Motor neuron (in vitro differentiated cells): ENCODE measurements around the gene RBMS1. TPM values are rescaled to one million over a fixed set of nuclear protein-coding genes. Genes with fewer than 3 reads are reported as not detected.
A peak's percentile ranks its signal among the peaks of the same experiment; 100 is the strongest.
"Not testable (repeated sequence)": the region's sequence is repeated elsewhere in the genome, so short reads cannot be mapped to it uniquely, and the experiment has no call there.

Experiments used
- ATAC-seq, 8 experiments: fragments of 200-7000 bp; cut with Tn5 transposase; replicated peaks in 6 of 8; 2 replicates each; pipeline ENCODE4 v1.8.0; 2021; ENCODE audit warnings: mild to moderate bottlenecking in 8 of 8, moderate library complexity in 8 of 8
- H3K27ac ChIP-seq, 2 donors: fragments of 250-450 bp; sonication (Bioruptor Pico); 2 replicates each; pipeline ENCODE4 v1.9.0; 2021; ENCODE audit warnings: antibody characterized with exemption in 2 of 2, mild to moderate bottlenecking in 2 of 2, moderate library complexity in 1 of 2
- H3K4me1 ChIP-seq, 2 donors: fragments of 250-450 bp; sonication (Bioruptor Pico); replicated peaks in 1 of 2; 2 replicates each; pipeline ENCODE4 v1.6.1; 2021; ENCODE audit warnings: antibody characterized with exemption in 2 of 2, mild to moderate bottlenecking in 2 of 2, moderate library complexity in 1 of 2
- H3K4me3 ChIP-seq, 5 donors: fragments of 250-450 bp; sonication (Bioruptor Pico); 2 replicates each; pipeline ENCODE4 v1.9.0; 2021; ENCODE audit warnings: antibody characterized with exemption in 5 of 5, mild to moderate bottlenecking in 5 of 5, moderate library complexity in 4 of 5
- WGBS, 10 experiments: fragments of 450-650 bp; shearing (Covaris generic); methylation state at CpG; one replicate each; pipeline ENCODE4 v1.0.0; 2022; 5-methylcytosine and 5-hydroxymethylcytosine counted together
- in situ Hi-C, 9 experiments: fragments of 400-800 bp; cut with MboI; loops; one replicate each; pipeline ENCODE4 v1.15.0; 2021; ENCODE audit warnings: low sequenced_read_pairs in 9 of 9, low pct_unique_long_range_greater_than_20kb in 2 of 9; ENCODE audit not compliant: unreplicated experiment in 9 of 9
- total RNA-seq, 8 experiments: library from RNA; unstranded; fragments of 300-600 nt; gene quantifications; 2 replicates each; pipeline versions ENCODE4 v1.2.3 to v1.2.4, GENCODE V29; 2022

The RBMS1 gene
- total RNA-seq, 8 experiments from 2014 or later: 17.9 to 172 (median 53.5) TPM

DNA sequence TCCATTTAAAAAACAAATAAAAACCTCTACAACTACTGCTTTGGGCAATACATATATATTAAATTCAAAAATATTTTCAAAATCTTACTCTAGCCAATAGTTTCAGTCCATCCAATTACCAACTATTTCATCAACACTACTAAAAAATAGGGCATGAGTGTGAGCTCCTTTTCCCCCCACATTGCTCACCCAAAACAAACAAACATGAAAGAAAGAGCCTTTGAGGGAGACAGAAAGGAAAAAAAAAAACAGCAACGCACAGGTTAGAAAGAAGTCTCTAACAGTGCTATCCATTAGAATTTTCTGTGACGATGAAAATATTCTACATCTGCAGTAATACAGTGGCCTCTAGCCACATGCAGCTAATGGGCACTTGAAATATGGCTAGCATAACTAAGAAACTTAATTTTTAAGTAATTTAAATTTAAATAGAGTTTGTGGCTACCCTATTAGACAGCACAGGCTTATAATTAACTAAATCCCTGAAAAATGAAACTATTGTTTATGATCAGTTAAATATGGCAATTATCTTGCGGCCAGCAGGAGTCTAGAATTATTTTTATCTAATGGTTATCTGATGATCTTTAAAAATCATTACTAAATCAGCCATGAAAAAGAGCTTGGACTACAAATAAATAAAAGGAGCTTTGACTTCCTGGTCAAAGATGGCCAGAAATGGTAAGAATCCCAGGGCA lies 59.2 kb downstream of the RBMS1 start:
- no peak for ATAC-seq
- in situ Hi-C loops: no loop called here
- 65 to 95% (median 88%) methylated on average over 2 to 3 of the region's 3 CpGs; no CpG with 5 or more reads in 1 of the 10 experiments for WGBS, 10 experiments
- no peak overlapping the region for H3K27ac ChIP-seq
- H3K4me1 ChIP-seq: no peaks in the 10 kb centered on the region
- no peak overlapping the region for H3K4me3 ChIP-seq

DNA sequence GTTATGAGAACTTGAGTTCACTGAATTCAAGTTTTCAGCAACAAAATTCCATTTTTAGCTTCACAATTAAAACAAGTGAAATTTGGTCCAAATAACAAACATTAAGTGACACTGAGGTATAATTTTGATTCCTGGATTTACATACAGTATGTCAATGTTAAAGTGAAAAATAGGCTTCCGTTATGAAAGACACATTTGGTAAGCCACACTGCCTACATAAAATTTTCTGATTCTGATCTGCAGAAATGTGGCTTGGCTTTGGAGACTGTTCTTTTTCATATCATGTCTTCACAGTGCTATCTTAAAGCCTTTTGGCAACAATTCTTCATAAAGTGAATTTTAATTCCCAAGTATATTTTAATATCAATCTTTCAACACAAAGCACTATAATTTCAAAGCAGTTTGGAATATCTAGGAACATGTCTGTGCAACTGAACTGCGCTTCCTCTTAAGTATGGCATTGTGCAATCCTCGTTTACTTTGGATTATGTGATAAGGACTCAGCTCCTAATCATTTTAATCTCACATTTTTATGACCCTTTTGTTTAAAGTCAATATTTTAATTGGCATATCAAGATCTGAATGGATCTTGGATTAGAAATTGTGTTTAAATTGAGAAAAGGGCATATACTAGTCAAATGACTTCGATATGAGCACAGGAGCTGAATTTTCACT lies 60.0 kb downstream of the RBMS1 start:
- no peak overlapping the region for H3K4me3 ChIP-seq
- WGBS, 10 experiments: 71 to 100% (median 98%) methylated on average over 1 to 4 of the region's 4 CpGs
- no peak for ATAC-seq
- no peak overlapping the region for H3K27ac ChIP-seq
- no peaks in the 10 kb centered on the region for H3K4me1 ChIP-seq
- in situ Hi-C loops: no loop called here

DNA sequence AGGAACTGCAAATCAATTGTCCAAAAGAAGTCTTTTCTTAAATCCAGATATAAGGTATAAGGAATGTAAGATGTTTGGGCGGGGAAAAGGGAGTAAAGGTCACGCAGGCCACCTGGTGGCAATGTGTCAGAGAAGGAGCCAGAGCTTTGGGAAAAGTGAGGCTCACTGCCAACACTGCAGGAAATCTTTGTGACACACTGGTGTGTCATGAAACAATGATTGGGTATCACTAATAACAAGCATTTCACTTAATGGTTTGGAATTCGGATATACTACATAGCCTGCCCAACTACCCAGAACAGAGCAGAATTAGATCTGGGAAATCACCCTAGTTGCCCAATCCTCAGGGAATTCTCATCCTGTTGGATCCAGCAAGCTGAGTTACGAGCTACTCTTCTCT lies 61.0 kb downstream of the RBMS1 start:
- Histone ChIP-seq H3K4me3 (no peak overlapping the region), H3K4me1 (no peaks in the 10 kb centered on the region), H3K27ac (no peak overlapping the region)
- in situ Hi-C loops: no loop called here
- ATAC-seq: peak in 1 of 8 experiments; percentile 30
- 14 to 100% (median 100%) methylated on average over 1 to 4 of the region's 4 CpGs; no CpG with 5 or more reads in 1 of the 10 experiments for WGBS, 10 experiments

DNA sequence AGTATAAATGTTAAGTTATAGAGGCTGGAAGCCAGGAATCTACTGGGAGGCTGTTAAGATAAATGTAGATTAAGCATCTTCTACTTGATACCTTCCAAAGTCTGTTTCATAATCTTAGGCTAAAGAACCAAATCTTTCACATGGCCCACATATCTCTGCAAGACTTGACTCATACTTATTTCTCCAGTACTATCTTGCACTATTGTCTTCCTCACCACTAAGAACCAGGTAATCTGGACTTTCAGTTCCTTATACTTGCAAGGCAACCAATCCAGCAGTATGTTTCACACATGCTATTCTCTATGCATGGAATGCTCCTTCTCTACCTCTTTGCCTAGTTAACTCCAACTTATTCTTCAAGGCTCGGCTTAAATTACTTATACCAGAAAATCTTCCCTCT lies 62.2 kb downstream of the RBMS1 start:
- no peaks in the 10 kb centered on the region for H3K4me1 ChIP-seq
- no peak for ATAC-seq
- in situ Hi-C loops: no loop called here
- H3K27ac ChIP-seq: no peak overlapping the region
- H3K4me3 ChIP-seq: no peak overlapping the region
- WGBS, 10 experiments: 91 to 100% (median 100%) methylated on average over 1 of the region's 1 CpG; no CpG with 5 or more reads in 4 of the 10 experiments

DNA sequence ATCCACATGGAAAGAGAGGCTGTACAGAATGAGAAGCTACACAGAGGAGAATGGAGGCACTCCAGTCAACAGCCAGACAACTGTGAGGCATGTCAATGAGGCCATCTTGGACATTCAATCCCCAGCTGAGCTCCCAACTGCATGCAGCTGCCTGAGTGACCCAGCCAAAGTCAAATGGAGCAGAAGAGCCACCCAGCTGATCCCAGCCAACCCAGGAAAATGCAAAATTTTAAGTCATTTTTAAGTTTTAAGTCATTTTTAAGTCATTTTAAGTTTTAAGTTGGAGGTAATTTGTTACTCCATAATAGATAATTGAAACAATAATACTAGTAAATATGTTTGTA lies 63.6 kb downstream of the RBMS1 start:
- Histone ChIP-seq H3K4me3 (no peak overlapping the region), H3K4me1 (no peaks in the 10 kb centered on the region), H3K27ac (no peak overlapping the region)
- no peak for ATAC-seq
- in situ Hi-C loops: no loop called here

DNA sequence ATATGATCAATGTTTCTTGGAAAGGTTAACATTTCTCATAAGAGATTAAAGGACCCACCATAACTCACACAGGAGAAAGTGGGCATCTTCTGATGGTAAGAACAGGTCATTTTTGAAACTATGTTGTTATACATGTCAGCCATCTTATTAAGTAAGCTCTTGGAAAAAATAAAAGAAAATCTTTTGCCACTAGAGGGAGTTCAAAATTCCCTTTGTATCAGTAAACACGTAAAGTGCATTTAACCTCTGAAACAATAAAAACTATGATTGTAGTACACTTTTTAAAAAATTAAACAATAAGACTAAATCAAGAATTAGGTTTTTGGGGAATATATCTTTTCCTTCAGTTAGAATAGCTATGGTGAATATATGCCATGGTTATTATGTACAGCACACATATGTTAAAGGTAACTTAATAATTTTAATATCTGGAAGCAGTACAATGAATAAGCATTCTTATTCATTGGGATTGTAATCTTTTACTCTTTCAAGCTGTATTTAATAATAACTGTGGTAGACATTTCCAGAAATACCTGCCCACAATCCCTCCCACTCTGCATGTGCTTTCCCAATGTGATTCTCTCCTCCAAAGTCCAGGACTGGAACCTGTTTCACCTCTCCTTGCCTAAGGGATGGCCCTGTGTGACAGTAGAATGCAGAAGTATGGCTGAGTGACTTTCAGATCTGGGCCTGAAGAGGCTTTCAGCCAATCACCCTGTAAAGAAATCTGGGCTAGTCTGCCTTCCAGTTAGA lies 64.2 kb downstream of the RBMS1 start:
- no peak overlapping the region for H3K27ac ChIP-seq
- no peaks in the 10 kb centered on the region for H3K4me1 ChIP-seq
- ATAC-seq: peak in 1 of 8 experiments; percentile 33
- in situ Hi-C loops: no loop called here
- WGBS, 10 experiments: 0 to 100% (median 73%) methylated on average over 1 of the region's 1 CpG; no CpG with 5 or more reads in 1 of the 10 experiments
- no peak overlapping the region for H3K4me3 ChIP-seq

DNA sequence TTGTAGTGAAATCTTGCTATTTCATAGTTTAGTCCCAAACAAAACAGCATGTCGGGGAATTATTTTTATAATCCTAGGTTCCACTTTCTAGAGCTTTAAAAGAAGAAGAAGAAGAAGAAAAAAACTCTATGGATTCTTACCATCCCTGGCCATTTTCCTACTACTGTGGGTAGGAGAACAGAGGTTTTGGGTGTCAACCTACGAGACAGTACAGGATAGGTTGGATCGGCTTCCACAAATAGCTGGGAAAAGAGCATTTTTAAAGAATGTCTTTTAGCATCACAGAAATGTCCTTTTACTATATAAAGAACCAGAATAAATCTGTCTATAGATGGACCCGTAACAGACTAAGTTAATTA lies 65.2 kb downstream of the RBMS1 start:
- no peak for ATAC-seq
- 12 to 100% (median 85%) methylated on average over 1 to 4 of the region's 4 CpGs; no CpG with 5 or more reads in 1 of the 10 experiments for WGBS, 10 experiments
- in situ Hi-C loops: no loop called here

DNA sequence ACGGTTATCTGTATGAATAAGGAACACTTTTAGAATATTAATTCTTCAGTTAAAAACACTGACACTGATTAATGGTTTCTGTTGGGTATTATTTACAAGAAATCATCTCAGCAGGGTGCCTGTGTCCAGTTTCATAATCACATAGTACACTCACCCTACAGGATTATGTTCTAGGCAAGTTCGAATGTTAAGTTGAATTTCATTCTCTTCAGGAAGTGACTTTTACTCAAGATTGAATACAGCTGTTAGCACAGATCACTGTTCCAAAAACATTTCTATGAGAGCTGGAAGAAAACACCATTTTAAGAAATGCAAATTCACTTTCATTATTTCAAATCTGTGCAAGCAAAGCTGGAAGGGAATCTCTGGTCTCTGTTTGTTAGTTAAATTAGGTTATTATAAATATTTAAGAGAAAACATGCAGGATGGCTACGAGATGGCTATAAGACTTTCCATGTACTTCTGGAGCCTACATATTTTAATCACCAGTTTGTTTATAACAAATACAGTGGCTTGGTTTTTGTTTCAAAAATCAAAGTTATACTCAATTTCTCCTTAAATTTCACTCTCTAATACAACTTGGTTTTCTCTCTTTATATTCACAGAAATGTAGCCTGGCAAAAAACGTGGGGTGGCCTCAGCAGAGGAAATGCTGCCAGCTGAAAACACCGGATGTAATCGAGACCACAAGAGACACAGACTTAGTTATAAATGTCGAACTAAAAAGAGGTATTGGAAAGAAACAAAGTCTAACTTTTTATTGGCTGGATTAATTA lies 65.8 kb downstream of the RBMS1 start:
- no peak overlapping the region for H3K27ac ChIP-seq
- H3K4me1 ChIP-seq: no peaks in the 10 kb centered on the region
- ATAC-seq: peak in 3 of 8 experiments; percentile 23 to 86 (median 66)
- H3K4me3 ChIP-seq: no peak overlapping the region
- 2 to 100% (median 91%) methylated on average over 2 to 7 of the region's 7 CpGs for WGBS, 10 experiments
- in situ Hi-C loops: no loop called here

More for the DNA sequence above, 65.2 kb downstream of the RBMS1 start:
- no peak overlapping the region for H3K27ac ChIP-seq
- no peak overlapping the region for H3K4me3 ChIP-seq
- no peaks in the 10 kb centered on the region for H3K4me1 ChIP-seq

DNA sequence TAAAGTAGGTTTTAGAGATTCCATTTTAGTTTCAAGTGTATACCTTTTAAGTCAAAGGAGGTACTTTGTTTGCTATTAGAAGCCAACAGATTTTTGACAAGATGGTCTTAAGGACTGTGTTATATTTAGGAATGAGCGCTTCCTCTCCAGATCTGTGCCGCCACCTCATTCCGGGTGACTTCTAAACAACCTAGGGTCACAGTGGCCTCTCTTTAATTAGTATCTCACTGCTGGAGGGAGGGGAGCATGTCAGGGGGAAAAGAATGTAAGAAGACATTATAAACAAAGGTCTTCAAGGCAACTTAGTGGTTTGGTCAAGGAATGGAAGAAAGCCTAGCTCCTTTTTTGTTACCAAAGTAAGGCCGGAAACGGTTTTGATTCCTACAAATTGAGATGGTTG lies 67.0 kb downstream of the RBMS1 start:
- 74 to 100% (median 92%) methylated on average over 1 to 5 of the region's 5 CpGs for WGBS, 10 experiments
- no peaks in the 10 kb centered on the region for H3K4me1 ChIP-seq
- in situ Hi-C loops: no loop called here
- ATAC-seq: no peak
- H3K27ac ChIP-seq: no peak overlapping the region
- no peak overlapping the region for H3K4me3 ChIP-seq

DNA sequence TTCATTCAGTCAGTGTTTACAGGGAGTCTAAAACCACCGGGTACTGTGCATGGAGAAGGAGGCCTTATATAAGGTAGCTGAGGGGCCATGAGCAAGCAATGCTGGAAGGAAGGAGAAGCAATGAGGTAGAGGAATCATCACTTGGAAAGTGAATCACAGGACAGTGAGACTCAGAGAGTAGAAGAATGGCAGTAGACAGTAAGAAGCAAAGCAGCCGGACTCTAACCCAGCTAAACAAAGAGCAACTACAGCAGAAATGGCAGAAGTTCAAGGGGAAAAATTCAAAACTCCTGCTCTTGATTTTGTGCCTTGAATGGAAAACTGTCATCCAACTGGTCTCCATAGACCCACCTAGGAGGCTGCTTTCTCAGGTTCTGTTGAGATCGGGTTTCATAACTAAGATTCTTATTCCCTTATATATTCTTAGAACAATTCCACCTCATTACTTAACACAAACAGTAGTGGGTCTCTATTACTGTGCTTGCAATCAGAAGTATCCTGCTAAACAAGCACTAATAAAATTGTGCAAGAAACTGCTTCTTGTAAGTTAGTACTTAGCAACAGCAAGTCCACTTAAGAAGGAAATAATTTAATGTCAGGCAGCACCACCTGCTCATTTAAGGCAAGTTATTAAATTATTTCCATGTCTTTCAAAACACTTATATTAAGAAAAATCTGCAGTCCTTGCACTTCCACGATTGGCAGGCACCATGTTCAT lies 68.0 kb downstream of the RBMS1 start:
- Histone ChIP-seq H3K27ac (no peak overlapping the region), H3K4me1 (no peaks in the 10 kb centered on the region), H3K4me3 (no peak overlapping the region)
- in situ Hi-C loops: no loop called here
- 12 to 100% (median 91%) methylated on average over 1 to 4 of the region's 4 CpGs for WGBS, 10 experiments
- ATAC-seq: peak in 1 of 8 experiments; percentile 17

DNA sequence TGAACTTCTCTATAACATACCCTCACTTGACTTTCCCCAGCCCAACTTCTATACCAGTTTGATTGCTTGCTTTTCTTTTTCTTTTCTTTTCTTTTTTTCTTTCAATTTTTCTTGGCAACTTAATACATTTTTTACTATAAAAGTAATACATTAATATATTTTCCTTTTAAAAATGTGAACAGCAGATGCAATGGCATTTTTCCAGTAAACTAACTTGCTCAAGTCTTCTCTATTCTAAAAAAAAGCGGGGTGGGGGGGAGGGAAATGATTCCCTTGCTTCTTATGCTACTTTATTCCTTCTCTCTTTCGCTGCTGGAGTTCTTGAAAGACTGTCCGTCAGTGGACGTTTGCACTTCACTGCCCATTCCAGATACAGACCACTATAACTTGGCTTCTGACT lies 70.5 kb downstream of the RBMS1 start:
- ATAC-seq: no peak
- in situ Hi-C loops: no loop called here
- no peak overlapping the region for H3K27ac ChIP-seq
- H3K4me3 ChIP-seq: no peak overlapping the region
- H3K4me1 ChIP-seq: peaks cover under 1% of the 10 kb centered on the region in 2 donors
- WGBS, 10 experiments: 62 to 100% (median 89%) methylated on average over 1 to 4 of the region's 4 CpGs; no CpG with 5 or more reads in 2 of the 10 experiments

DNA sequence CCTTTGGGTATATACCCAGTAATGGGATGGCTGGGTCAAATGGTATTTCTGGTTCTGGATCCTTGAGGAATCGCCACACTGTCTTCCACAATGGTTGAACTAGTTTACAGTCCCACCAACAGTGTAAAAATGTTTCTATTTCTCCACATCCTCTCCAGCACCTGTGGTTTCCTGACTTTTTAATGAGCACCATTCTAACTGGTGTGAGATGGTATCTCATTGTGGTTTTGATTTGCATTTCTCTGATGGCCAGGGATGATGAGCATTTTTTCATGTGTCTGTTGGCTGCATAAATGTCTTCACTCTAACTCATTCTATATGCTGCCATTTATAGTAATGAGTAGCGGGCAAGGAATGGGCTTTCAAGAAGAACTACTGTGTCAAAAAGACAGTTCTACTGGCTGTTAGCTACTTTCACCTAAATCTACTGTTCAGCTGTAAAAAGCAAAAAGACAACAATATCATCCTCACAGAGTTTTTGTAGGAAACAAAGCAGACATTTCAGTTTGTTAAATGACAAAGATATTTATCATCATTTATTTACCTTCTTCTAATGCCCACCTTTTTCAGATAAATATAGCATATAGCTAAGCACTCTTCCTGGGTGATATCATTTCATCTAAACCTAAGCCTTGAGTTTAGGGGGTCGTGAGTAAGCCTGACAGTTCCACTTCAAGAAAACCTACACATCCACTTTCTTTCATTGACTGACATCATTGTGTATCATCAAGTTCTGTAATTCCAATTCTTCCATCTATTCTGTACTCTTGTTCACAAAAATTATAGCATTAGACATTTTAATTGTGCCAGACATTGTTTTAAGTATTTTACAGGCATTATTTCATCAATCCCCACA lies 71.7 kb downstream of the RBMS1 start:
- WGBS, 10 experiments: 45 to 100% (median 84%) methylated on average over 1 to 2 of the region's 3 CpGs
- in situ Hi-C loops, H3K27ac ChIP-seq, H3K4me1 ChIP-seq, H3K4me3 ChIP-seq, ATAC-seq: not testable (repeated sequence)
